Subcutaneous adipose tissue (tissue), 4 donors: ENCODE measurements around the gene SIK3. TPM values are rescaled to one million over a fixed set of nuclear protein-coding genes. Genes with fewer than 3 reads are reported as not detected.

Experiments used
- CTCF ChIP-seq: fragments of 450-650 bp; IDR thresholded peaks from one replicate; pipeline ENCODE4 v1.5.1; 2016; ENCODE audit warnings: low read depth, mild to moderate bottlenecking, control low read depth, antibody characterized with exemption, moderate library complexity
- total RNA-seq, 4 donors: library from RNA; depleted of rRNA; stranded (reverse); fragments of >200 nt; gene quantifications; one replicate each; pipeline ENCODE4 v1.1.0, GENCODE V29; 2016

SIK3 gene
- 10 to 100 TPM; 27.7 to 44.8 (median 40.3) TPM for total RNA-seq

GRCh38 chr11:117098269-117099232 is at the start of gene SIK3:
TSS of gene SIK3 (minus strand) at chr11:117098428. CDS start at chr11:117098415, 13 bp downstream.
- TF ChIP-seq CTCF: no peak

GRCh38 chr11:117146521-117146920 is 48.3 kb upstream of the SIK3 start:
- no peak for TF ChIP-seq CTCF

GRCh38 chr11:117145393-117145761 is 47.1 kb upstream of the SIK3 start:
- no peak for TF ChIP-seq CTCF

GRCh38 chr11:117144477-117145392 is 46.5 kb upstream of the SIK3 start:
- TF ChIP-seq CTCF: no peak

GRCh38 chr11:117143871-117144476 is 45.7 kb upstream of the SIK3 start, which contains the start of gene PAFAH1B2:
TSS of gene PAFAH1B2 (plus strand) at chr11:117144287. CDS start at chr11:117152448, 8,161 bp downstream.
- no peak for TF ChIP-seq CTCF

GRCh38 chr11:117143390-117143789 is 45.2 kb upstream of the SIK3 start:
- TF ChIP-seq CTCF: no peak
